ENCODE measurements around the gene PPP1R12C.
"Not testable (repeated sequence)": the region's sequence is repeated elsewhere in the genome, so short reads cannot be mapped to it uniquely, and the experiment has no call there.

The PPP1R12C gene

DNA sequence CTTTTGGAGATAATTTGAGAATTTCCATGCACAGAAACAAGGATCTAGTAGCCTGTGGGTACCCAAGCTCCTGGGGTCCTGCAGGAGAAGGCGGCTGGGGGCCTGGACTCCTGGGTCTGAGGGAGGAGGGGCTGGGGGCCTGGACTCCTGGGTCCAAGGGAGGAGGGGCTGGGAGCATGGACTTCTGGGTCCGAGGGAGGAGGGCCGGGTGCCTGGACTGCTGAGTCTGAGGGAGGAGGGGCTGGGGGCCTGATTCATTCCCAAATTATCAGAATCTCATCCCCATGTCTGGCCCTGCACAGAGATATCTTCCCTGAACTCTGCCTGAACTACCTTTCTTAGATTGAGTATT is 54.0 kb downstream of the PPP1R12C start:
- in situ Hi-C loops (cut with MboI; ENCODE audit: low pct_unique_long_range_greater_than_20kb, low sequenced_read_pairs): no loop called here
- no peak for DNase-seq

DNA sequence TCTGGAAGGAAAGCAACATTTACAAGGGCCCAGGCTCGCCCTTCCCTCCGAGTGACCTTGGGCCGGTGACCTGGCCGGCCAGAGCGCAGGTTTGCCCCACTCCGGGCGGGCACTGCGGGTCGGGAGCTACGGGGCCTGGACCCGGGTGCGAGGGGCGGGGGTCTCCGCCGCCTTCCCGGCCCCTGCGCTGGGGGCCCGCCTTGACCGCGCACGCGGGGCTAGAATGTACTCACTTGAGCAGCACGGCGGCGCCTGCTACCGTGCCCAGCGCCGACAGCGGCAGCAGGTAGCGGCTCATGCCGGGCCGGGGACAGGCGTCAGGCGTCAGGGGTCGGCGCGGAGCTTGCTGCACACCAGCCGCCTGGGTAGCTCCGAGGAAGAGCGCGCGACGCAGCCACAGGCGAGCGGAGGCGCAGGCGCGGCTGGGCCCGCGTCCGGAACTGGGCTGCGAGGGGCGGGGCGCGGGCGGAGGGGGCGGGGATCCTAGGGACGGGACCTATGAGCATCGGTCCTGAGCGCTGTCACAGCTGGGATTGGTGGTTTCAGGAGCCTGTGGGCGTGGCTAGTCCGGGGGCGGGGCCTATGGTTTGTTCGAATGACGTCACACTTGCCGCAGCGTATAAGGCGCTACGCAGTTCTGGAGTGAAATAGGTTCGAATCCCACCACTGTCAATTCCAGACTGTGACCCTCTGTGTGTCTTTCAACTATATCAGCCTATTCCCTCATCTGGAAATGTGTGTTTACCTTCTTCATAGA is 54.5 kb downstream of the PPP1R12C start, which contains the start of gene RDH13:
Gene RDH13, minus strand, starts transcription at position 414 of the 757 bp plus-strand sequence. Its CDS starts 116 bp downstream, at position 298.
- peak; percentile 98 for DNase-seq
- in situ Hi-C loops (cut with MboI; ENCODE audit: low pct_unique_long_range_greater_than_20kb, low sequenced_read_pairs): no loop called here

- DNase-seq; in situ Hi-C loops (cut with MboI; ENCODE audit: low pct_unique_long_range_greater_than_20kb, low sequenced_read_pairs): not testable (repeated sequence)
Observed at GRCh38 chr19:55060287-55060686, 57.1 kb downstream of the PPP1R12C start.

GRCh38 chr19:55058781-55059610 is 58.4 kb downstream of the PPP1R12C start:
- in situ Hi-C loops (cut with MboI; ENCODE audit: low pct_unique_long_range_greater_than_20kb, low sequenced_read_pairs): no loop called here
- peak; percentile 20 for DNase-seq

DNA sequence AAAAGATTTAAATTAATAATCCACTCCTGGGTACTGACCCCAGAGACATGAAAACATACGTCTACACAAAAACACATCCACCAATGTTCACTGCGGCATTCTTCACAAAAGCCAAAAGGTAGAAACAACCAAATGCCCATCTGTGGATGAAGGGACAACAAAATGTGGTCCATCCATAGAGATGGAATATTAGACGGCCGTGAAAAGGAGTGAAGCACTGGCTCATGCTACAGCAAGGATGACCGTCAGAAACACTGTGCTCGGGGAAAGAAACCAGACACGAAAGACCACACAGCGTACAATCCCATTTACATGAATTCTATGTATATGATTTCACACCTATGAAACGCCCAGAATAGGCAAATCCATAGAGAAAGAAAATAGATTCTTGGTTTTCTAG is 60.6 kb downstream of the PPP1R12C start:
- no peak for DNase-seq
- in situ Hi-C loops (cut with MboI; ENCODE audit: low pct_unique_long_range_greater_than_20kb, low sequenced_read_pairs): no loop called here

DNA sequence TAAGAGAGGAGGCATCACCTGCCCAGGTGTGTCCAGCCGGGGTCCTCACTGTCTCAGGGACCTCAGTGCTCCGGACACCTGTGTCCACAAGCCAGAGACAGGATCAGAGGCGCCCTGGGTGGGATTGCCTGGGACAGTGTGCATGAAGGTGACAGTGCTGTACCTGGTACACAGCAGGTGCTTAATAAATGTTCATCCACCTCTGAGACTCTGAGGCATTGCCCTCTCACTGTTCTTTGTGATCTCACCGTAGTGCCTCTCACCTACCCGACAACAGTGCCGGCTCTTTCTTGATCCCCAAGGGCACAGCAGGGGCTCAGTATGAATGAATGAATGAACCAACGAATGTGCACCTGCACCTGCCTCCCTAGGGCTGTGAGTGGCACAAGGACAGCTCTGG is 63.7 kb downstream of the PPP1R12C start:
- no peak for DNase-seq
- in situ Hi-C loops (cut with MboI; ENCODE audit: low pct_unique_long_range_greater_than_20kb, low sequenced_read_pairs): no loop called here

DNA sequence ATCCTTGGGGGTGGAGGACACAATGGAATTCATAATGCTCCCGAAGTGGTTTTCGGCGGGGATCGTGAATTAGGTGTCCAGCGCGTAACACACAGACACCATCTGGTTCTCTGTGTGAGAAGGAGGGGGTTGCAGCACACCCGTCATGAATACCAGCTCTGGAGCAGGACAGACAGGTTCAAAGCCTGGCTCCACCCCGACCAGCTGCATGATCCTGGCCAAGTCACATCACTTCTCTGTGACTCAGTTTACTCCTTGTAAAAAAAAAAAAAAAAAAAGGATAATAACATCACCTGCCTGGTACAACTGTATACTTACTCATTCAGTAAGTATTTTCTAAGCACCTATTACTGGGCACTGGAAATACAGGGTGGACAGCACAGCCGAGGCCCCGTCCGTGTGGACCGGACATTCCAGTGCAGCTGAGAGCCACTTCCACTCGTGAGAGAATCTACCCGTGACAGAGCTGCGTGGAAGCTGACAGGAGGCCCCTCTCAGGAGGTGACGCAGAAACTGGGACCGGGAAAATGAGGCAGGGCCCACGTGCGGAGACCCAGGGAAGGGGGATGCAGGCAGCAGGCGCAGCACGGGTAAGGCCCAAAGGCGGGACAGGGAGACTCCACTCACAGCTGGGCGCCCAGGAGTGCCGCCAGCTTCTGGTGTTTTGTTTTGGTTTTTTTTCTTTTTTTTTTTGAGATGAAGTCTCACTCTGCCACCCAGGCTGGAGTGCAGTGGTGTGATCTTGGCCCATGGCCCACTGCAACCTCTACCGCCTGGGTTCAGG is 66.5 kb downstream of the PPP1R12C start:
- in situ Hi-C loops (cut with MboI; ENCODE audit: low pct_unique_long_range_greater_than_20kb, low sequenced_read_pairs): no loop called here
- DNase-seq: no peak

GRCh38 chr19:55048446-55048845 is 69.0 kb downstream of the PPP1R12C start:
- no peak for DNase-seq
- in situ Hi-C loops (cut with MboI; ENCODE audit: low pct_unique_long_range_greater_than_20kb, low sequenced_read_pairs): no loop called here

- no peak for DNase-seq
- in situ Hi-C loops (cut with MboI; ENCODE audit: low pct_unique_long_range_greater_than_20kb, low sequenced_read_pairs): no loop called here
Observed at GRCh38 chr19:55047951-55048350, 69.5 kb downstream of the PPP1R12C start.

GRCh38 chr19:55046975-55047622 is 70.3 kb downstream of the PPP1R12C start:
- in situ Hi-C loops (cut with MboI; ENCODE audit: low pct_unique_long_range_greater_than_20kb, low sequenced_read_pairs): no loop called here
- DNase-seq: no peak

GRCh38 chr19:55044771-55045716 is 72.4 kb downstream of the PPP1R12C start:
- DNase-seq: no peak
- in situ Hi-C loops (cut with MboI; ENCODE audit: low pct_unique_long_range_greater_than_20kb, low sequenced_read_pairs): no loop called here

DNA sequence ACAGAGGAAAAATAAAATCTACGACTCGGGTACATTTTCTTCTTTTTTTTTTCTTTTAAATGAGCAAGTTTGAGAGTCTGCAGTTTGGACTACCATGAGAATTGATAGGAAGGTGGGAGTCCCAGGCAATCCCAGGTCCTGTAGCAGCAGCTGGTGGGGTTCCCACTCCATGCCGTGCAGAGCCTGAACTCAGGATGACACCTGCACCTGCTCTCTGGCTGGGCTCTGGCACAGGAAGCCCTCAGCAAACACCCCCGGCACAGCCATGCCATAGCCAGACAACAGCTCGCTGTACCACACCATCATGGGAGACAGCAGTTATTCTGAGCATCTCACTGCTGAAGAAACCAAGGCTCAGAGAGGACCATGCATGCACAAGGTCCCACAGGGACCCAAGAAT is 73.2 kb downstream of the PPP1R12C start:
- in situ Hi-C loops (cut with MboI; ENCODE audit: low pct_unique_long_range_greater_than_20kb, low sequenced_read_pairs): no loop called here
- no peak for DNase-seq

DNA sequence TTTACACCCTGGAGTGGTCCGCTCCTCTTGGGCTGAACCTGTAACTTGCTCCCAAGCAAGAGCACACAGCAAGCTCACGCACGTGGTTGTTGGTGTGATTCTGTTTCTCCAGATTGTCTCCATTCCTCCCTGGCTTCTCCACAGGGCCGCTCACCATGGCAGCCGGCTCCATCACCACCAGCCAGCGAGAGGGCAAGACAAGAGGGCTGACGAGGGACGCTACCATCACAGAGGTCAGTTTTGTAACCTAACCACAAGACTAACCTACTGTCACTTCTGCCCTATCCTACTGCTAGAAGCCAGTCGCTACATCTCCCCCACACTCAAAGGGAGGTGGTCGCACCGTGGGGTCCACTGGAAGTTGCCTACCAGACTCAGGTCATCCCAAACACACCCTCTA is 74.7 kb downstream of the PPP1R12C start:
- DNase-seq: no peak
- in situ Hi-C loops (cut with MboI; ENCODE audit: low pct_unique_long_range_greater_than_20kb, low sequenced_read_pairs): no loop called here

DNA sequence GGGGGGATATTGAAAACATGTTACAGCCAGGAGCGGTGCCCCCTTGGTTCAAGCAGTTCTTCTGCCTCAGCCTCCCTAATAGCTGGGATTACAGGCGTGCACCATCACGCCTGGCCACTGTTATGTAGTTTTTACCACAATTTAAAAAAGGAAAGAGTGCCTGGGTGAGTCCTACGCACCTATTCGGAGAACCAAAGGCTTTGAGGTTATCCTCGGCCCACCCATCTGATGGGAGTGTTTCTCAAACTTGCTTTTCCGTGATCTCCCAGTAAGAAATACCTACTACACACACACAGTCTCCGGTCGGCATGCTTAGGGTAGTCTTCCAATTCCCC is 75.1 kb downstream of the PPP1R12C start:
- DNase-seq: no peak
- in situ Hi-C loops (cut with MboI; ENCODE audit: low pct_unique_long_range_greater_than_20kb, low sequenced_read_pairs): no loop called here

GRCh38 chr19:55041627-55042343 is 75.7 kb downstream of the PPP1R12C start:
- DNase-seq: peak; percentile 95

GRCh38 chr19:55041244-55041626 is 76.2 kb downstream of the PPP1R12C start:
- DNase-seq: no peak
- in situ Hi-C loops (cut with MboI; ENCODE audit: low pct_unique_long_range_greater_than_20kb, low sequenced_read_pairs): no loop called here

More at GRCh38 chr19:55041627-55042343, 75.7 kb downstream of the PPP1R12C start:
- in situ Hi-C loops (cut with MboI; ENCODE audit: low pct_unique_long_range_greater_than_20kb, low sequenced_read_pairs): no loop called here
